ENCODE data around the gene TMEM175.

Gene TMEM175

GRCh38 chr4:948101-948935 lies 16.1 kb downstream of the TMEM175 start:
- no peak for DNase-seq

- no peak for DNase-seq
Measured at GRCh38 chr4:948936-949300, 16.7 kb downstream of the TMEM175 start.

- no peak for DNase-seq
Measured at GRCh38 chr4:949656-950055, 17.4 kb downstream of the TMEM175 start.

- DNase-seq, result no peak
Measured at GRCh38 chr4:950136-951020, 18.1 kb downstream of the TMEM175 start.

GRCh38 chr4:951186-951585 lies 18.9 kb downstream of the TMEM175 start:
- no peak for DNase-seq

- no peak for DNase-seq
Measured at GRCh38 chr4:951594-952468, 19.6 kb downstream of the TMEM175 start.

- DNase-seq, result no peak
Measured at GRCh38 chr4:952881-953573, 20.8 kb downstream of the TMEM175 start.

GRCh38 chr4:953574-953915 lies 21.3 kb downstream of the TMEM175 start:
- DNase-seq, result no peak

GRCh38 chr4:954211-955020 lies 22.2 kb downstream of the TMEM175 start:
- no peak for DNase-seq

GRCh38 chr4:955161-955921 lies 23.1 kb downstream of the TMEM175 start:
- DNase-seq, result no peak

GRCh38 chr4:955931-956381 lies 23.7 kb downstream of the TMEM175 start:
- DNase-seq, result no peak

- DNase-seq, result no peak
Measured at GRCh38 chr4:956531-957230, 24.4 kb downstream of the TMEM175 start.

GRCh38 chr4:957231-957580 lies 24.9 kb downstream of the TMEM175 start:
- no peak for DNase-seq

GRCh38 chr4:957581-958313 lies 25.5 kb downstream of the TMEM175 start:
- DNase-seq, result no peak

GRCh38 chr4:958314-958665 lies 26.0 kb downstream of the TMEM175 start:
- no peak for DNase-seq

- no peak for DNase-seq
Measured at GRCh38 chr4:958696-959337, 26.6 kb downstream of the TMEM175 start.

GRCh38 chr4:959338-960139 lies 27.3 kb downstream of the TMEM175 start:
- no peak for DNase-seq

- no peak for DNase-seq
Measured at GRCh38 chr4:960140-960635, 27.9 kb downstream of the TMEM175 start.
